NT2/D1 (cell line): ENCODE measurements around the gene TFDP1.

Source experiments
- YY1 ChIP-seq: IDR thresholded peaks from 2 replicates; pipeline ENCODE4 v1.6.1; 2011; ENCODE audit not compliant: insufficient read length, insufficient read depth
- ZNF274 ChIP-seq: IDR thresholded peaks from 2 replicates; pipeline ENCODE4 v1.6.1; 2011; ENCODE audit warnings: mild to moderate bottlenecking, low read depth, low read length

GRCh38 chr13:113636266-113636963 is 51.9 kb downstream of the TFDP1 start:
- TF ChIP-seq YY1 (no peak), ZNF274 (no peak)
